ENCODE measurements around the gene SUPV3L1.

Gene SUPV3L1

GRCh38 chr10:69211524-69211923 is 31.5 kb downstream of the SUPV3L1 start:
- Histone ChIP-seq H3K36me3 (ENCODE audit: insufficient read depth, low read length) (peaks cover 29% of the 10 kb centered on the region), H3K4me3 (ENCODE audit: low read depth, low read length, poor library complexity, severe bottlenecking) (no peak overlapping the region), H3K4me1 (ENCODE audit: insufficient read depth, low read length, severe bottlenecking) (no peaks in the 10 kb centered on the region), H3K79me2 (ENCODE audit: insufficient read depth, low read length) (no peaks in the 10 kb centered on the region), H3K9me3 (ENCODE audit: low read length) (peaks cover 5% of the 10 kb centered on the region; the same call in 1 of the 2 replicates), H3K9me2 (ENCODE audit: low read depth, low read length) (no peaks in the 10 kb centered on the region), H3K4me2 (ENCODE audit: low read length) (no peak overlapping the region), H2AFZ (ENCODE audit: low read length) (no peak overlapping the region), H3K9ac (ENCODE audit: low read length) (no peak overlapping the region), H3F3A (ENCODE audit: insufficient read depth, low read length) (no peaks in the 10 kb centered on the region), H3K27me3 (ENCODE audit: insufficient read depth, low read length) (no peaks in the 10 kb centered on the region), H3K27ac (ENCODE audit: low read depth, low read length, poor library complexity, severe bottlenecking) (no peak overlapping the region), H4K20me1 (ENCODE audit: insufficient read depth, low read length) (no peaks in the 10 kb centered on the region)
- no peak for TF ChIP-seq EZH2 (IDR thresholded peaks at IDR 0.05; ENCODE audit: borderline replicate concordance, low read length)

GRCh38 chr10:69213591-69214311 is 33.7 kb downstream of the SUPV3L1 start:
- Histone ChIP-seq H3K9me3 (ENCODE audit: low read length) (peaks cover 5% of the 10 kb centered on the region; the same call in 1 of the 2 replicates), H4K20me1 (ENCODE audit: insufficient read depth, low read length) (no peaks in the 10 kb centered on the region), H3K4me3 (ENCODE audit: low read depth, low read length, poor library complexity, severe bottlenecking) (no peak overlapping the region), H2AFZ (ENCODE audit: low read length) (no peak overlapping the region), H3K9ac (ENCODE audit: low read length) (no peak overlapping the region), H3K27me3 (ENCODE audit: insufficient read depth, low read length) (no peaks in the 10 kb centered on the region), H3K4me1 (ENCODE audit: insufficient read depth, low read length, severe bottlenecking) (no peaks in the 10 kb centered on the region), H3K9me2 (ENCODE audit: low read depth, low read length) (no peaks in the 10 kb centered on the region), H3K4me2 (ENCODE audit: low read length) (no peak overlapping the region), H3K36me3 (ENCODE audit: insufficient read depth, low read length) (peaks cover 9% of the 10 kb centered on the region), H3K79me2 (ENCODE audit: insufficient read depth, low read length) (no peaks in the 10 kb centered on the region), H3K27ac (ENCODE audit: low read depth, low read length, poor library complexity, severe bottlenecking) (no peak overlapping the region), H3F3A (ENCODE audit: insufficient read depth, low read length) (no peaks in the 10 kb centered on the region)
- no peak for TF ChIP-seq CTCF (IDR thresholded peaks at IDR 0.05; ENCODE audit: low read length)
- TF ChIP-seq EZH2 (IDR thresholded peaks at IDR 0.05; ENCODE audit: borderline replicate concordance, low read length), result no peak

GRCh38 chr10:69214666-69215131 is 34.7 kb downstream of the SUPV3L1 start:
- Histone ChIP-seq H3K79me2 (ENCODE audit: insufficient read depth, low read length) (no peaks in the 10 kb centered on the region), H2AFZ (ENCODE audit: low read length) (no peak overlapping the region), H3K27ac (ENCODE audit: low read depth, low read length, poor library complexity, severe bottlenecking) (no peak overlapping the region), H3K4me3 (ENCODE audit: low read depth, low read length, poor library complexity, severe bottlenecking) (no peak overlapping the region), H3K9me2 (ENCODE audit: low read depth, low read length) (no peaks in the 10 kb centered on the region), H3K9ac (ENCODE audit: low read length) (no peak overlapping the region), H3K9me3 (ENCODE audit: low read length) (peaks cover 5% of the 10 kb centered on the region; the same call in 1 of the 2 replicates), H4K20me1 (ENCODE audit: insufficient read depth, low read length) (no peaks in the 10 kb centered on the region), H3K27me3 (ENCODE audit: insufficient read depth, low read length) (no peaks in the 10 kb centered on the region), H3K36me3 (ENCODE audit: insufficient read depth, low read length) (no peaks in the 10 kb centered on the region), H3F3A (ENCODE audit: insufficient read depth, low read length) (no peaks in the 10 kb centered on the region), H3K4me1 (ENCODE audit: insufficient read depth, low read length, severe bottlenecking) (no peaks in the 10 kb centered on the region), H3K4me2 (ENCODE audit: low read length) (no peak overlapping the region)
- no peak for TF ChIP-seq CTCF (IDR thresholded peaks at IDR 0.05; ENCODE audit: low read length)
- TF ChIP-seq EZH2 (IDR thresholded peaks at IDR 0.05; ENCODE audit: borderline replicate concordance, low read length), result no peak
